Activated CD8-positive, alpha-beta T cell treated with anti-CD3 and anti-CD28 coated beads for 36 hours (primary cell): ENCODE results near the gene TOM1L1. TPM values are rescaled to one million over a fixed set of nuclear protein-coding genes. Genes with fewer than 3 reads are reported as not detected.
"Not testable (repeated sequence)": the region's sequence is repeated elsewhere in the genome, so short reads cannot be mapped to it uniquely, and the experiment has no call there.

Experiments
- ATAC-seq: fragments of 200-7000 bp; cut with Tn5 transposase; one replicate; pipeline ENCODE4 v1.10.0; 2021; ENCODE audit warnings: mild to moderate bottlenecking, moderate library complexity
- CTCF ChIA-PET: fragments of 350-600 bp; sonication (Branson Sonifier 250); formaldehyde crosslinking; loops from one replicate; lab custom pipeline; 2021; ENCODE audit warnings: antibody characterized with exemption; lab: Charles Lee
- POLR2A ChIA-PET: fragments of 350-600 bp; sonication (Branson Sonifier 250); formaldehyde crosslinking; loops from one replicate; lab custom pipeline; 2021; ENCODE audit warnings: antibody characterized with exemption; lab: Charles Lee
- DNase-seq: peaks from one replicate; pipeline ENCODE4 v3.0.0-alpha.2; 2020
- H3K27ac Mint-ChIP-seq: one replicate; pipeline ENCODE4 v1.8.0; 2021; ENCODE audit warnings: mild to moderate bottlenecking, mixed read lengths
- H3K27me3 Mint-ChIP-seq: one replicate; pipeline ENCODE4 v1.8.0; 2021; ENCODE audit warnings: mixed read lengths
- H3K36me3 Mint-ChIP-seq: one replicate; pipeline ENCODE4 v1.8.0; 2021; ENCODE audit warnings: low read depth, mixed read lengths
- H3K4me1 Mint-ChIP-seq: one replicate; pipeline ENCODE4 v1.8.0; 2021; ENCODE audit warnings: low read depth, mixed read lengths
- H3K4me3 Mint-ChIP-seq: one replicate; pipeline ENCODE4 v1.8.0; 2021; ENCODE audit warnings: mild to moderate bottlenecking, moderate library complexity, mixed read lengths
- H3K9me3 Mint-ChIP-seq: one replicate; pipeline ENCODE4 v1.8.0; 2021; ENCODE audit warnings: mixed read lengths
- intact Hi-C: fragments of 100-400 bp; cut with micrococcal nuclease; formaldehyde crosslinking; loops from one replicate; pipeline ENCODE4 v1.10.0; 2022
- total RNA-seq, 2 experiments: library from RNA; stranded (reverse); gene quantifications; one replicate each; pipeline ENCODE4 v1.2.3, GENCODE V29; 2021
- TF ChIP-seq, protein P1 (sequence below): fragments of 200-600 bp; IDR thresholded peaks from one replicate; pipeline ENCODE4 v1.8.0; 2022; ENCODE audit warnings: antibody characterized with exemption, mild to moderate bottlenecking

TOM1L1 gene
- total RNA-seq, 2 experiments from 2014 or later: not detected

DNA sequence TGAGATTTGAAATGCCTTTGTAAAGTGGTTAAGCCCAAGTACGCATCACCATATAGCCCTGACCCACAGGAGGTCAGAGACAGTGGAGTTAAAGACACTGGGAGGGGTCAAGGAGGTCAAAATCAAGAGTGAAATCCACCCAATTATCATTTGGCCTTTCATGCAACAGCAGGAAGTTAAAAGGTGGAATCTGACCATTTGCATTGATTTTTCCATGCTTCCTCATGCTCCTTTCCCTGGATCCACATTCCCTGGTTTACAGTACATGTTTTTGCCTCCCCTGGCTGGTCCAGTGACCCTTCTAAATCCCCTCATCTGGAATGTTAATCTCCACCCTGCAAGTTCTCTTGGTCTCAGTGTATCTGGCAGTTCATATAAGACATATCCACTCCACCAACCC is 36.6 kb upstream of the TOM1L1 start:
- no peaks in the 10 kb centered on the region for H3K4me1 Mint-ChIP-seq
- POLR2A ChIA-PET: no interaction called here
- ATAC-seq: no peak
- CTCF ChIA-PET: no interaction called here
- no peaks in the 10 kb centered on the region for H3K9me3 Mint-ChIP-seq
- no peak for DNase-seq
- intact Hi-C loops: no loop called here
- H3K36me3 Mint-ChIP-seq: no peaks in the 10 kb centered on the region
- TF ChIP-seq, protein P1, sequence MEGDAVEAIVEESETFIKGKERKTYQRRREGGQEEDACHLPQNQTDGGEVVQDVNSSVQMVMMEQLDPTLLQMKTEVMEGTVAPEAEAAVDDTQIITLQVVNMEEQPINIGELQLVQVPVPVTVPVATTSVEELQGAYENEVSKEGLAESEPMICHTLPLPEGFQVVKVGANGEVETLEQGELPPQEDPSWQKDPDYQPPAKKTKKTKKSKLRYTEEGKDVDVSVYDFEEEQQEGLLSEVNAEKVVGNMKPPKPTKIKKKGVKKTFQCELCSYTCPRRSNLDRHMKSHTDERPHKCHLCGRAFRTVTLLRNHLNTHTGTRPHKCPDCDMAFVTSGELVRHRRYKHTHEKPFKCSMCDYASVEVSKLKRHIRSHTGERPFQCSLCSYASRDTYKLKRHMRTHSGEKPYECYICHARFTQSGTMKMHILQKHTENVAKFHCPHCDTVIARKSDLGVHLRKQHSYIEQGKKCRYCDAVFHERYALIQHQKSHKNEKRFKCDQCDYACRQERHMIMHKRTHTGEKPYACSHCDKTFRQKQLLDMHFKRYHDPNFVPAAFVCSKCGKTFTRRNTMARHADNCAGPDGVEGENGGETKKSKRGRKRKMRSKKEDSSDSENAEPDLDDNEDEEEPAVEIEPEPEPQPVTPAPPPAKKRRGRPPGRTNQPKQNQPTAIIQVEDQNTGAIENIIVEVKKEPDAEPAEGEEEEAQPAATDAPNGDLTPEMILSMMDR: no peak
- H3K4me3 Mint-ChIP-seq: no peak overlapping the region
- H3K27me3 Mint-ChIP-seq: peaks cover 4% of the 10 kb centered on the region
- H3K27ac Mint-ChIP-seq: no peak overlapping the region

DNA sequence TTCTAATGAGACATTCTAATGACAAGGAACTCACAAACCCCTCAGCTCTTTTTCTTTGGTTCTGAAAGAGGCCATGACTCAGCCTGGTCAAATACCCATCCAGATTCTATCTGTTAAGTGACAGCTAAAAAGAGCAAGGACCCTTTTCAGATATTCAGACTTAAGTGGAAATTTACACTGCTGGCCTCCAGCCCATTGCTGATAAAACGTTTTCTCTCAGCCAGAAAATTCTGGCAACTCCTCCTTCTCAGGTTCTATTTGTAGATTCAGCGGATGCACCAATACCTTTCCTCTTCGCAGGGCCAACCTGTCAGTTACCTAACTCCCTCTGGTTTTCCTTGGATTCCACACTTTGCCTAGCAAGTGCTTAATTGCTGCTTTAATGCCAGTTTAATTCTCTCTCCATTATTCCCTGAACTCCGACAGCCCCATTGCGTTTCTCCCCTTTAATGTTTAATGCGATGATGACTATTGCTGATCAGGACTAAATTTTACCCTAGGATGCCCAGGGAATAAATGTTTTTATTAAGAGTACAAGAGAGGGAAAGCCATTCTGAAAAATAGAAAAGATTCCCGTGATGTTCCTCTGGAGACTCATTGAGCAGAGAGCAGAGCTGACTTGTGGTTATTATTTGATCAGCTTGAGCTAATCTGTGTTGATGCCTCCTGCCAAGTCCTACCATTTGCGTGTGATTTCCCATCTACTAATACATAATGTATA is 35.9 kb upstream of the TOM1L1 start:
- Mint-ChIP-seq H3K4me3 (no peak overlapping the region), H3K27me3 (peaks cover 2% of the 10 kb centered on the region), H3K36me3 (no peaks in the 10 kb centered on the region), H3K4me1 (no peaks in the 10 kb centered on the region), H3K9me3 (no peaks in the 10 kb centered on the region), H3K27ac (no peak overlapping the region)
- intact Hi-C loops: no loop called here
- no peak for DNase-seq
- ATAC-seq: no peak
- ChIA-PET CTCF (no interaction called here), POLR2A (no interaction called here)
- TF ChIP-seq, protein P1: no peak

DNA sequence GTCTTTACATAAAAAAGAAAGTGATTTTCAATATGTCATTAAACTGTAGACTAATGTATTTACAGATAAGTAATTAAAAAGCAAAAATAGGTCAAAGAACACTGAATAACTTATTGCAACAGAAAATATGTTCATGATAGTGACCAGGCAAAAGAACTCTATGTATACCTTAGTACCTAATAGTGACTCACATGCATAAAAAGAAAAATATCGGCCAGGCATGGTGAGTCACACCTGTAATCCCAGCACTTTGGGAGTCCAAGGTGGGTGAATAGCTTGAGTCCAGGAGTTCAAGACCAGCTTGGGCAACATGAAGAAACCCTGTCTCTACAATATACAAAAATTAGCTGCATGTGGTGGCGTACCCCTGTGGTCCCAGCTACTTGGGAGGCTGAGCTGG is 33.0 kb upstream of the TOM1L1 start:
- Mint-ChIP-seq H3K27me3 (peaks cover 7% of the 10 kb centered on the region), H3K4me3 (no peak overlapping the region), H3K4me1 (no peaks in the 10 kb centered on the region), H3K36me3 (no peaks in the 10 kb centered on the region), H3K27ac (no peak overlapping the region), H3K9me3 (no peaks in the 10 kb centered on the region)
- intact Hi-C loops: no loop called here
- DNase-seq (no peak), ATAC-seq (no peak)
- ChIA-PET POLR2A (no interaction called here), CTCF (no interaction called here)
- TF ChIP-seq, protein P1: no peak

DNA sequence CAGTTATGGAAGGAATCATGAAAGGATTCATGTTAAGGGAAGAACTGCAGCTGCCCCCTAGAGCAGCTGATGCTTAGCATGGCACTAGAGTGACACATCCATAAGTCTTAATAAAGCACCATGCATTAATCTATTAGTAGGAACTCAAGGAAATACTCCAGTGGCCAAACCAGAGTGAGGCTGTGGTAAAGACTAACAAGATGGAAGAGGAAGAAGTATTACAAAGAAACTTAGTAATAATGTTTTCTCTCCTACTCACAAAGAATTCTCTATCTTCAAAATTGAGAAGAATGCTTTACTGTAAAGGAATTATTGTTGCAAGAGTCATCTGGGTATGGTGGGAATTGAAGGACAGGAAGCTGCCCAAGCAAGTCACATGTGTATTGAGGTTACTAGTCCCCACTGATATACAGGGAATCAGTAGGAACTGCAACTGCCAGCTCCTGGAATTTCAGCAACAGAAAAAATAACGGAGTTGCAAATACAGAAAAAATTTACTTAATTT is 29.9 kb upstream of the TOM1L1 start:
- no peak overlapping the region for H3K4me3 Mint-ChIP-seq
- TF ChIP-seq, protein P1: no peak
- H3K27ac Mint-ChIP-seq: no peak overlapping the region
- peaks cover 8% of the 10 kb centered on the region for H3K27me3 Mint-ChIP-seq
- no peaks in the 10 kb centered on the region for H3K9me3 Mint-ChIP-seq
- DNase-seq (no peak), ATAC-seq (no peak)
- CTCF ChIA-PET: no interaction called here
- intact Hi-C loops: no loop called here
- no peaks in the 10 kb centered on the region for H3K4me1 Mint-ChIP-seq
- H3K36me3 Mint-ChIP-seq: no peaks in the 10 kb centered on the region
- POLR2A ChIA-PET: no interaction called here

DNA sequence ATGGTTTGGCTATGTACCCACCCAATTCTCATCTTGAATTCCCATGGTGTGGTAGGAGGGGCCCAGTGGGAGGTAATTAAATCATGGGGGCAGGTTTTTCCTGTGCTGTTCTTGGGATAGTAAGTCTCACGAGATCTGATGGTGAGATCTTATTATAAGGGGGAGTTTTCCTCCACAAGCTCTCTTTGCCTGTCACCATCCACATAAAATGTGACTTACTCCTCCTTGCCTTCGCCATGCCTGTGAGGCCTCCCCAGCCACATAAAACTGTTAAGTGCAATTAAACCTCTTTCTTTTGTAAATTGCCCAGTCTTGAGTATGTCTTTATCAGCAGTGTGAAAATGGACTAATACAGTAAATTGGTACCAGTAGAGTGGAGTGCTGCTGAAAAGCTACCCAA is 24.7 kb upstream of the TOM1L1 start:
- H3K27me3 Mint-ChIP-seq: peaks cover 13% of the 10 kb centered on the region
- POLR2A ChIA-PET, H3K9me3 Mint-ChIP-seq, H3K4me1 Mint-ChIP-seq, H3K27ac Mint-ChIP-seq, H3K4me3 Mint-ChIP-seq, intact Hi-C loops, ATAC-seq, CTCF ChIA-PET, DNase-seq, H3K36me3 Mint-ChIP-seq: not testable (repeated sequence)
